Endodermal cell (in vitro differentiated cells): ENCODE results near the gene NOC4L. TPM values are rescaled to one million over a fixed set of nuclear protein-coding genes. Genes with fewer than 3 reads are reported as not detected.

Source experiments
- DNase-seq: peaks from one replicate; pipeline ENCODE4 v3.0.0-alpha.2; 2017
- H3K27ac ChIP-seq: 2 replicates; pipeline ENCODE4 v1.5.1; 2013; ENCODE audit warnings: mild to moderate bottlenecking, low read depth, low read length, moderate library complexity
- H3K27me3 ChIP-seq: 2 replicates; pipeline ENCODE4 v1.6.1; 2013; ENCODE audit warnings: mild to moderate bottlenecking, low read length, moderate library complexity; ENCODE audit not compliant: insufficient read depth, control insufficient read depth, poor library complexity, severe bottlenecking
- H3K36me3 ChIP-seq: 2 replicates; pipeline ENCODE4 v1.7.0; 2013; ENCODE audit warnings: mild to moderate bottlenecking, low read length, moderate library complexity; ENCODE audit not compliant: control insufficient read depth, insufficient read depth
- H3K4me1 ChIP-seq: one replicate; pipeline ENCODE4 v1.7.0; 2013; ENCODE audit warnings: low read length; ENCODE audit not compliant: control insufficient read depth, insufficient read depth
- H3K4me3 ChIP-seq: 2 replicates; pipeline ENCODE4 v1.5.1; 2013; ENCODE audit warnings: mild to moderate bottlenecking, low read length, moderate library complexity
- H3K9ac ChIP-seq: 2 replicates; pipeline ENCODE4 v1.6.1; 2013; ENCODE audit warnings: mild to moderate bottlenecking, low read length, moderate library complexity; ENCODE audit not compliant: poor library complexity, severe bottlenecking; ENCODE audit errors: extremely low read depth
- H3K9me3 ChIP-seq: 2 replicates; pipeline ENCODE4 v1.6.1; 2013; ENCODE audit warnings: mild to moderate bottlenecking, low read length, moderate library complexity; ENCODE audit not compliant: control insufficient read depth
- H3K27ac Mint-ChIP-seq: 2 replicates; pipeline ENCODE4 v1.8.0; 2020; ENCODE audit warnings: mixed read lengths
- H3K27me3 Mint-ChIP-seq: 2 replicates; pipeline ENCODE4 v1.8.0; 2021; ENCODE audit warnings: mild to moderate bottlenecking, mixed read lengths; ENCODE audit not compliant: insufficient read depth
- H3K36me3 Mint-ChIP-seq: 2 replicates; pipeline ENCODE4 v1.8.0; 2020; ENCODE audit warnings: low read depth, mixed read lengths
- H3K4me1 Mint-ChIP-seq: 2 replicates; pipeline ENCODE4 v1.8.0; 2020; ENCODE audit warnings: mixed read lengths
- H3K4me3 Mint-ChIP-seq: 2 replicates; pipeline ENCODE4 v1.8.0; 2020; ENCODE audit warnings: mild to moderate bottlenecking, moderate library complexity, mixed read lengths
- H3K9me3 Mint-ChIP-seq: 2 replicates; pipeline ENCODE4 v1.8.0; 2020; ENCODE audit warnings: mild to moderate bottlenecking, mixed read lengths
- WGBS, 2 experiments: methylation state at CpG; one replicate each; pipeline versions ENCODE4 v1.1.5 to v1.1.7; 2013; ENCODE audit warnings: missing lambda C conversion rate in 2 of 2, mixed read lengths in 1 of 2; ENCODE audit not compliant: insufficient coverage in 1 of 2, insufficient read length in 1 of 2; 5-methylcytosine and 5-hydroxymethylcytosine counted together
- total RNA-seq, 2 donors: library from RNA; stranded (reverse); fragmentation: NEBNext Ultra II Directional in 1 of 2; extraction: Animal tissue kit (Norgen Biotek cat#: 25700) in 1 of 2; gene quantifications; 2 replicates in 1 of 2; 3 replicates in 1 of 2; pipeline ENCODE4 v1.2.1, GENCODE V29; 2021
- TF ChIP-seq, protein P1 (sequence below): fragments of 200-600 bp; sonication (generic); conservative IDR thresholded peaks from 2 replicates; pipeline ENCODE4 v1.5.0; 2021; ENCODE audit warnings: antibody characterized with exemption, mild to moderate bottlenecking

The NOC4L gene
- total RNA-seq, 2 donors from 2014 or later = 22.7 to 32.7 TPM

DNA sequence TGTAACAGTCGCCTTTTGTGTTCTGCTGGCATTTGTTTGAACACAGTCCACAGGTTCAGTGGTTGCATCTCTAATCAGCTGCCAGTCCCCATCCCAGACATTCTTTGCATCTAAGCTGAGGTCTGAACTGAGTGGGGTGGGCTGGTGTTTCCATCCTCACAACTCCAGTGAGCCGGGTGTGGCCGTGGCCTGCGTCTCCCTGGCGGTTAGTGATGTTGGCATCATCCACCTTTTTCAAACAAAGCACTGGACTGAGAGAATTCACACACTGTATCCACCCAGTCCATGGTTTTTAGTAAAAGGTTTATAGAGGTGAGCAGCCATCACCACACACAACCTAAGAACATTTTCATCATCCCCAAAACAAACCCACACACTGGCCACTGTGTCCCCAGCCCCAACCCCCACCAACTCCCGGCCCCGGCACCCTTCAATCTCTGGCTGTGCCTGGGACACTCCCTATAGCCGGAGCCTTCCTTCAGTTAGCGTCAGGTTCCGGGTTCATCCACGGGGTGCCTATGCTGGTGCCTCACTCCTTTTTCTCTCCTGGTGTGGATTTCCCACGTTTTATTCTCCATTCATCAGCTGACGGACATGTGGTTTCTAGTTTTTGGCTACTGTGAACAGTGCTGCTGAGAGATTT is 6.7 kb upstream of the NOC4L start:
- Mint-ChIP-seq H3K9me3 (no peaks in the 10 kb centered on the region), H3K4me3 (no peak overlapping the region), H3K27ac (no peak overlapping the region), H3K27me3 (peaks cover 15% of the 10 kb centered on the region), H3K36me3 (peaks cover 23% of the 10 kb centered on the region), H3K4me1 (no peaks in the 10 kb centered on the region)
- DNase-seq = no peak
- no peak overlapping the region for H3K27ac ChIP-seq
- no peak overlapping the region for H3K9ac ChIP-seq
- WGBS, 2 experiments = 83 to 94% methylated on average over 7 to 13 of the region's 13 CpGs
- no peak overlapping the region for H3K4me3 ChIP-seq
- no peaks in the 10 kb centered on the region for H3K9me3 ChIP-seq
- H3K36me3 ChIP-seq = peaks cover 29% of the 10 kb centered on the region
- H3K4me1 ChIP-seq = no peaks in the 10 kb centered on the region
- H3K27me3 ChIP-seq = no peaks in the 10 kb centered on the region
- TF ChIP-seq, protein P1, sequence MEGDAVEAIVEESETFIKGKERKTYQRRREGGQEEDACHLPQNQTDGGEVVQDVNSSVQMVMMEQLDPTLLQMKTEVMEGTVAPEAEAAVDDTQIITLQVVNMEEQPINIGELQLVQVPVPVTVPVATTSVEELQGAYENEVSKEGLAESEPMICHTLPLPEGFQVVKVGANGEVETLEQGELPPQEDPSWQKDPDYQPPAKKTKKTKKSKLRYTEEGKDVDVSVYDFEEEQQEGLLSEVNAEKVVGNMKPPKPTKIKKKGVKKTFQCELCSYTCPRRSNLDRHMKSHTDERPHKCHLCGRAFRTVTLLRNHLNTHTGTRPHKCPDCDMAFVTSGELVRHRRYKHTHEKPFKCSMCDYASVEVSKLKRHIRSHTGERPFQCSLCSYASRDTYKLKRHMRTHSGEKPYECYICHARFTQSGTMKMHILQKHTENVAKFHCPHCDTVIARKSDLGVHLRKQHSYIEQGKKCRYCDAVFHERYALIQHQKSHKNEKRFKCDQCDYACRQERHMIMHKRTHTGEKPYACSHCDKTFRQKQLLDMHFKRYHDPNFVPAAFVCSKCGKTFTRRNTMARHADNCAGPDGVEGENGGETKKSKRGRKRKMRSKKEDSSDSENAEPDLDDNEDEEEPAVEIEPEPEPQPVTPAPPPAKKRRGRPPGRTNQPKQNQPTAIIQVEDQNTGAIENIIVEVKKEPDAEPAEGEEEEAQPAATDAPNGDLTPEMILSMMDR = no peak

DNA sequence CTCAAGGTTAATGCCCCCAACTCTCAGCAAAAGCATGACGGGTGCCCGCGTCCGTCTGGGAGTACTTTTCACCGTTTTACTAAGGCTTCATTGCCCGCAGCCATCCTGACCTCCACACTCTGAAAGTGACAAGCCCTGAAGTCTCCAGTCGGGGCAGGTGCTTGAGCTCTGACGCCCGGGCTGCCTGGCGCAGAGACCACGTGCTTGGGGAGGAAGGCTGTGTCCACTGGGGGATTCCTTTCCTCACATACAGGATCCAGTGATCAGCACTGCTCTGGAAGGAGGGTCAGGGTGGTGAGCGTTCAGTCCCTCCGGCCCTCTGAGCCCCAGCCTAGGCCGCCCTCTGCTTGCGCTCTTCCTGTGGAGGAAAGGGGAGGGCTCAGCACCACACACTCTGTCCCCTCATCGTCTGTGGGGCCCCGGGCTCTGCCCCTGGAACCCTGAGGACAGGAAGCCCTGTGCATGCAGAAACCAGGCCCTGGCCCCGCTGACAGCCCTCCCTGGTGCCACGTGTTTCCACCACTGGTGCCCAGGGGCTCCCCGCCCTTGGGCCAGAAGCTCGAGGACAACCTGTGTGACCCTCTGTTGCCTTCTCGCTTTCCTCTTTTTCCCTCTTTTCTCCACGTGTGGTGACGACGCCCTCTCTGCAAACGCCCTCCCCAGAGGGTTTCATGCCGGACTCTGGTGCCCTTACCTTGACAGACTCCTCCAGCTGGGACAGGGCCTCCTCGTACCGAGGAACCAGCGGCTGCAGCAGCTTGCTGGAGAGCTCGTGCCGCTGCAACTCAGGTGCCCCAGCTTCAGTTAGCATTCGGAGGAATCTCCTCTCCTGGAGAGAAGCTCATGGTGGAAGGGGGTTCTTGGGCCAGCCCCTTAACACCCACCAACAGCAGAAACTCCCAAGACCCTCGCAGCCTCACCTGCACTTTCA is 5.1 kb upstream of the NOC4L start:
- Histone ChIP-seq H3K4me1 (no peaks in the 10 kb centered on the region), H3K36me3 (peaks cover 29% of the 10 kb centered on the region), H3K9me3 (no peaks in the 10 kb centered on the region), H3K4me3 (no peak overlapping the region), H3K27me3 (no peaks in the 10 kb centered on the region), H3K27ac (no peak overlapping the region), H3K9ac (no peak overlapping the region)
- no peak for DNase-seq
- WGBS, 2 experiments = 91 to 95% methylated on average over 15 to 31 of the region's 34 CpGs
- no peak overlapping the region for H3K27ac Mint-ChIP-seq
- H3K27me3 Mint-ChIP-seq = peaks cover 17% of the 10 kb centered on the region
- peaks cover 27% of the 10 kb centered on the region for H3K36me3 Mint-ChIP-seq
- H3K9me3 Mint-ChIP-seq = no peaks in the 10 kb centered on the region
- H3K4me3 Mint-ChIP-seq = no peak overlapping the region
- TF ChIP-seq, protein P1 = no peak
- peaks cover 4% of the 10 kb centered on the region for H3K4me1 Mint-ChIP-seq

DNA sequence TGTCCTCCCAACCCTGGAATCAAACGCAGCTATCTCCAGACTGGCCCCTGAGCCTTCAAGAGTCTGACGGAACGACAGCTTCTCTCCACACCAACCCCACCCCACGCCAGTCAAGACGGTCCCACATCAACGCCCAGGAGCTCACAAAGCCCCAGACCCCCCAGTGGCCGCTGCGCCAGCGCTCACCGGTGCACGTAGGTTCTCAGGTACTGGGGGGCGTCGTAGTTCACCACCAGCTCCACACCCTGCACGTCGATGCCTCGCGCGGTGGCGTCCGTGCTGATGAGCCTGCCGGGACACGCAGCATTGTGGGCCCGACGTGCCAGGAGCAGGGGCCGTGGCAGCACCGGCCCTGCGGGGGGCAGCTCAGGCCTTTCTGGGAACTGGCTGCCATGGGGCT is 4.3 kb upstream of the NOC4L start:
- no peak overlapping the region for H3K27ac Mint-ChIP-seq
- Histone ChIP-seq H3K9me3 (no peaks in the 10 kb centered on the region), H3K9ac (no peak overlapping the region), H3K4me1 (no peaks in the 10 kb centered on the region), H3K27me3 (no peaks in the 10 kb centered on the region), H3K36me3 (peaks cover 29% of the 10 kb centered on the region), H3K4me3 (no peak overlapping the region), H3K27ac (no peak overlapping the region)
- H3K4me1 Mint-ChIP-seq = peaks cover 6% of the 10 kb centered on the region
- no peak overlapping the region for H3K4me3 Mint-ChIP-seq
- TF ChIP-seq, protein P1 = no peak
- H3K36me3 Mint-ChIP-seq = peaks cover 27% of the 10 kb centered on the region
- no peak for DNase-seq
- 96 to 97% methylated on average over 18 to 27 of the region's 27 CpGs for whole genome bisulfite sequencing, 2 experiments
- H3K9me3 Mint-ChIP-seq = no peaks in the 10 kb centered on the region
- H3K27me3 Mint-ChIP-seq = peaks cover 17% of the 10 kb centered on the region
